GM18909 (cell line): ENCODE measurements around the gene HPGDS.

Experiments used
- ATAC-seq: cut with Tn5 transposase; IDR thresholded peaks from one replicate; pipeline ENCODE4 v1.9.1; 2021; ENCODE audit warnings: mild to moderate bottlenecking; ENCODE audit not compliant: unreplicated experiment, poor library complexity

HPGDS gene

DNA sequence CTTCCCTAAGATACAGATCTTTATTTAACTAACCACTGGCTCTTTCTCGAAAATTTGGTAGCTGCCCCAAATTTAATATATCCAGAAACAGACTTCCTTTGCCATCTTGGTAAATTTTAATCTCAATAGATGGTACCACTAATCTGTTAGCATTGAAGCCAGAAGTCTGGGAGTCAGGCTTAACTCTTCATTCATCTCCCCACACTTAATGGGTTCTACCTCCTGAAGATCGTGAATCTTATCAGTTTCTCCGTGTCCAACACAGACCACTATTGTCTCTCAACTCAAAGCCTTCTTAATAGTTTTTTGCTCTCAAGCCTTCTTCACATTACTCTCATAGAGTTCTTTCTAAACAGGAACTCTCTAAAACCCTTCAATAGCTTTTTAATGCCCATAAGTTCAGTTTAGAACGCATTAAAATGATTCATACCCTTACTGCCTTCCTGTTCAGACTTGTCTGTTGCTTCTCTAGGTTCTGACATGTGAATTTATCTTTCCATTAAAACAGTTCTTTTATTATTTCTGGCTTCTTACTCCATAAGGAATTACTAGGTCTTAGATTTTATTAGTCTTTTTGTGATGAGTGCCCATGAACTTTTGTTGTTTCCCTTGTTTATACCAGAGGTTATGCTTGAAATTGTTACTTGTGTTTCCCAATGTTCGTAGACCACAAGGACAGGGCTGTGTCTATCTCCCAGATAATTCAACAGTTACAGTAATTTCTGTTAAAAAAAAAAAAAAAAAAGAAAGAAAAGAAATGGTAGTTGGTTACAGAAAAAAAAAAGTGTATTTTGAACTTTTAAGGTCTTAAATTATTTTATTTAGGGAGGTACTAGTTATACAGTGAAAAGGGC lies 80.2 kb downstream of the HPGDS start:
- ATAC-seq: no peak

- ATAC-seq: peak; percentile 53
Observed at GRCh38 chr4:94256828-94257227, 85.8 kb downstream of the HPGDS start.

DNA sequence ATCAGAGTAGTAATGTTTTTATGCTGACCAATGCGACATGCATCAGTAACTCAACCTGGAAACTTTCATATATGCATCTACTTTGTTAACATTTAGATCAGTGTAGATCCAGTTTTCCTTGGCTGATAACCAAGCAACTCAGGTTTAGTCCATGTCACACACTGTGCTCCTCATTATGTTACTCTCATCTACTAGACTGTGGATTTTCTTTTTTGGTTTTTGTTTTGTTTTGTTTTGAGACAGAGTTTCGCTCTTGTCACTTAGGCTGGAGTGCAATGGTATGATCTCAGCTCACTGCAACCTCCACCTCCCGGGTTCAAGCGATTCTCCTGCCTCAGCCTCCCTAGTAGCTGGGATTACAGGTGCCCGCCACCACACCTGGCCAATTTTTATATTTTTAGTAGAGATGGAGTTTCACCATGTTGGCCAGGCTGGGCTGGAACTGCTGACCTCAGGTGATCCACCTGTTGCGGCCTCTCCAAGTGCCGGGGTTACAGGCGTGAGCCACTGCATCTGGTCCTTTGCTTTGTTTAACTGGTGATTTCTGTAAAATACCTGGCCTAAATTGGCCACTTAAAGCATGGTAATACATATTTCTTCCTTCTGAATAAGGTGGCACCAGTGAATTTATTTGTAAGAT lies 86.4 kb downstream of the HPGDS start:
- no peak for ATAC-seq

GRCh38 chr4:94253036-94253435 lies 89.6 kb downstream of the HPGDS start:
- no peak for ATAC-seq

- no peak for ATAC-seq
Observed at GRCh38 chr4:94251094-94251493, 91.5 kb downstream of the HPGDS start.
